Stimulated activated CD8-positive, alpha-beta memory T cell treated with anti-CD3 and anti-CD28 coated beads, Interleukin-4, amount 100 ng/mL, for 1 hour (primary cell): ENCODE results near the gene SLIT3.

ENCODE experiments used
- DNase-seq, 2 donors: peaks; one replicate each; pipeline ENCODE4 v3.0.0-alpha.2; 2020; ENCODE audit warnings: low read depth in 2 of 2, low spot score in 1 of 2

SLIT3 gene

DNA sequence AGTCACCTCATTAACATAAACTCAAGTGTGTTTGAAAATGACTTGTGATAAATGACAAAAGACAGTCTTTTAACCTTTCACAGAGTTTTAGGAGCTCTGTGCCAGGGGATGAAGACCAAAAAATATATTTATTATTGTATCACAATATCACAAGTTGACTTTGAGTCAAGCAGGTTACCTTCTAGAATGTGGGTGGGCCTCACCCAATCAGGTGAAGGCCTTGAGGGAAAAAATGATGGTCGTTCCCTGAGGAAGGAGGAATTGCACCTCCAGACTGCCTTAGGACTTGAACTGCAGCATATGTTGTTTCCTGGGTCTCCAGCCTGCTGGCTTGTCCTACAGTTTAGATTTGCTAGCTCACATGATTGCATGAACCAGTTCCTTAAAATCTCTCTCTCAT lies 680.1 kb downstream of the SLIT3 start:
- DNase-seq = no peak

DNA sequence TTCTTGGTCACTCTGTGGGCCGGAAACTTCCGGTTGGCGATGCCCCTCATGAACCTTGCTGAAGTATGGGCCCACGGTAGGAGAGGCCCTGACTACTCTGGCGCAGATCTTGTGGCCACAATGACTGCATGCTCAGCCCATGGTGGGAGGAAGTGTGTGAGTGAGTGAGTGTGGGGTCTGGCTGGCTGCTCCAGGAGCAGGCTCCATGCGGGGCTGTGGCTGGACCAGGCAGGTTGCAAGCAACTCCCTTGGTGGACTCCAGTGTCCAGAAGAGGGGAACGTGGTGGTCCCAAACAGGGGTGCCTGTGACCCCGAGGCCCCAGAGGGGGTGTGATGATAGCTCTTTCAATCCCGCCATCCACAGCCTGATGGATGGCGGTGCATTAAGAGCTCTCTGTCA lies 686.3 kb downstream of the SLIT3 start:
- no peak for DNase-seq

DNA sequence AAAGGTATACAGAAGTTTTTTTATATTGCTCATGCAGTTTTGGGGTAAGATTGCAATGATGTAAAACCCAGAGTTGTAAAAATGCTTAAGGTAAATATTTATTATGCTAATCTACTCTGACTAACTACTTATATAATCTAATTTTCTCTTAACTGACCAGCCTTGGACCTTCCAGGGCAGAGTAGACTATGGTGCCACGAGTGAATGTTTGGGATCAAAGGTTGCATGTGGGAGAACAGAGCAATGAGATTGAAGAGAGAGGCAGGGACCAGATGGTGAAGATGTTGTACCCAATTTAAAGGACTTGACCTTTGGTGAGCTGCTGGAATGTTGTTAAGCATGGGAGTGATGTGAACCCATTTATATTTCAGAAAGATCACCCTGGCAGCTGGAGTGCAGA lies 686.9 kb downstream of the SLIT3 start:
- no peak for DNase-seq

DNA sequence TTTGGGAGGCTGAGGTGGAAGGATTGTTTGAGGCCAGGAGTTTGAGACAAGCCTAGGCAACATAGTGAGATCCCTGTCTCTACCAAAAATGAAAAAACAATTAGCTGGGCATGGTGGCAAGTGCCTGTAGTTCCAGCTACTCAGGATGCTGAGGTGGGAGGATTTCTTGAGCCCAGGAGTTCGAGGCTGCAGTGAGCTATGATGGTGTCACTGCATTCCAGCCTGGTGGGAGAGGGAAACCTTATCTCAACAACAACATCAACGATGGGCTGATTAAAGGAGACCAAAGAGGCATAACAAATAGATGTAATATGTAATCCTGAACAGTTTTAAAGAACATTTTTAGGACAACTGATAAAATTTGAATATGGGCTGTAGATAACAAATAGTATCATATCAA lies 687.5 kb downstream of the SLIT3 start:
- DNase-seq = no peak

DNA sequence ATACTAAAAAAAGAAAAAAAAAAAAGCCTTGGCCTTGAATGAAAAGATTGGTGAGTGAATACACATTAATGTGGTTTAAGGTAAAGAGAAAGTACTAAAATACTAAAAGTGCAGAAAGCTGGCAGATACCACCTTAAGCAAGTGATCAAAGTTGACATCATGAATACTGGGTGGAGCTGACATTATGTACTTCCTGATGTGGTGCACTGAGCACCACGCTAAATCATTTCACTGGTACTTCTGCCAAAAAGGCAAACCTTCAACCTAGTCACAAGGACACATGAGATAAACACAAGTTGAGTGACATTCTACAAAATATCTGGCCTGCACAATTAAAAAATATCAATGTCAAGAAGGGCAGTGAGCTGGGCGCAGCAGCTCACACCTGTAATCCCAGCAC lies 687.9 kb downstream of the SLIT3 start:
- DNase-seq = no peak

DNA sequence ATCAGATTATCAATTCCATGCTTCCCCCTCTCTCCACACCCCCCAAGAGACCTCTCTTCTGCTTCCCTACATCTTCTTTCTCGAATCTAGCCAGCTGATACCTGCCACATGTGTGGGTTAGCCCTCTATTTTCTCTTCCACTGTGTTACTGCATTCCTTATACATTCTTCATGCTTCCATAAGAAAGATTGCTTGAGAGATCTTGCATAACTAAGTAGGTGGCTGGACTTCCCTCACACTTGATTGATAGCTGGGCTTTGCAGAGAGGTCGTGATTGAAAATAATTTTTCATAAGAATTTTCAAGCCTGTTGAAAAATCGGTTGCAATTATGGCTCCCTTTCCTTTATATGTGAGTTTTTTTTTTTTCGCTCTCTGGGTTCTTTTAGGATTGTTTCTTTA lies 688.8 kb downstream of the SLIT3 start:
- DNase-seq = no peak
